HepG2 (cell line): Measurements from ENCODE around the gene HS6ST2.

ENCODE experiments used
- HNF4G ChIP-seq, 2 experiments: sonication (generic) in 1 of 2; formaldehyde crosslinking in 1 of 2; IDR thresholded peaks; 2 replicates each; pipeline versions ENCODE4 v1.4.0 to v1.6.1; 2011 to 2020; ENCODE audit warnings: borderline replicate concordance in 2 of 2, low read depth in 2 of 2, mild to moderate bottlenecking in 2 of 2, low read length in 1 of 2, missing genetic modification reagents in 1 of 2, moderate library complexity in 1 of 2
- MAFK ChIP-seq, 2 experiments: IDR thresholded peaks in 1 of 2; conservative IDR thresholded peaks in 1 of 2; 2 replicates each; pipeline ENCODE4 v1.6.1; 2011; ENCODE audit warnings: improper control_type of control experiment in 2 of 2, low read length in 2 of 2
- MAX ChIP-seq: IDR thresholded peaks from 2 replicates; pipeline ENCODE4 v1.6.1; 2012; ENCODE audit warnings: inconsistent platforms
- MIER3 ChIP-seq: IDR thresholded peaks from 2 replicates; pipeline ENCODE4 v1.6.1; 2016; ENCODE audit warnings: missing compliant biosample characterization, borderline replicate concordance
- NFRKB ChIP-seq: fragments of 450-650 bp; IDR thresholded peaks from 2 replicates; pipeline ENCODE4 v1.6.1; 2017
- PREB ChIP-seq: sonication (generic); formaldehyde crosslinking; IDR thresholded peaks from 2 replicates; pipeline ENCODE4 v1.4.0; 2020; ENCODE audit warnings: missing genetic modification reagents
- RORA ChIP-seq: sonication (generic); formaldehyde crosslinking; IDR thresholded peaks from 2 replicates; pipeline ENCODE4 v1.5.0; 2020; ENCODE audit warnings: mild to moderate bottlenecking, missing genetic modification reagents, moderate library complexity
- SATB2 ChIP-seq: sonication (generic); formaldehyde crosslinking; IDR thresholded peaks from 2 replicates; pipeline ENCODE4 v1.5.0; 2020; ENCODE audit warnings: missing genetic modification reagents
- ZNF260 ChIP-seq: sonication (generic); formaldehyde crosslinking; IDR thresholded peaks from 2 replicates; pipeline ENCODE4 v1.4.0; 2020; ENCODE audit warnings: missing genetic modification reagents, low read depth, mild to moderate bottlenecking, borderline replicate concordance
- TF ChIP-seq, protein P1 (sequence below): sonication (generic); formaldehyde crosslinking; IDR thresholded peaks from 2 replicates; pipeline ENCODE4 v1.5.0; 2020; ENCODE audit warnings: mild to moderate bottlenecking, missing genetic modification reagents, moderate library complexity
- TF ChIP-seq, protein P2 (sequence below): sonication (generic); formaldehyde crosslinking; IDR thresholded peaks from 2 replicates; pipeline ENCODE4 v1.4.0; 2020; ENCODE audit warnings: missing genetic modification reagents

- TF ChIP-seq MAX (no peak), NFRKB (no peak), HNF4G (IDR thresholded peaks at IDR 0.05; ENCODE audit: borderline replicate concordance, low read depth, low read length) (no peak), HNF4G (CRISPR knock-in tag; IDR thresholded peaks at IDR 0.05; ENCODE audit: borderline replicate concordance, low read depth) (no peak), MIER3 (no peak), ZNF260 (CRISPR knock-in tag) (no peak), RORA (no peak), MAFK (conservative IDR thresholded peaks at IDR 0.05 in 1 of 2, IDR thresholded peaks at IDR 0.05 in 1 of 2; ENCODE audit: low read length in 2 of 2) (no peak), PREB (no peak), SATB2 (CRISPR knock-in tag) (no peak)
- TF ChIP-seq, protein P1, sequence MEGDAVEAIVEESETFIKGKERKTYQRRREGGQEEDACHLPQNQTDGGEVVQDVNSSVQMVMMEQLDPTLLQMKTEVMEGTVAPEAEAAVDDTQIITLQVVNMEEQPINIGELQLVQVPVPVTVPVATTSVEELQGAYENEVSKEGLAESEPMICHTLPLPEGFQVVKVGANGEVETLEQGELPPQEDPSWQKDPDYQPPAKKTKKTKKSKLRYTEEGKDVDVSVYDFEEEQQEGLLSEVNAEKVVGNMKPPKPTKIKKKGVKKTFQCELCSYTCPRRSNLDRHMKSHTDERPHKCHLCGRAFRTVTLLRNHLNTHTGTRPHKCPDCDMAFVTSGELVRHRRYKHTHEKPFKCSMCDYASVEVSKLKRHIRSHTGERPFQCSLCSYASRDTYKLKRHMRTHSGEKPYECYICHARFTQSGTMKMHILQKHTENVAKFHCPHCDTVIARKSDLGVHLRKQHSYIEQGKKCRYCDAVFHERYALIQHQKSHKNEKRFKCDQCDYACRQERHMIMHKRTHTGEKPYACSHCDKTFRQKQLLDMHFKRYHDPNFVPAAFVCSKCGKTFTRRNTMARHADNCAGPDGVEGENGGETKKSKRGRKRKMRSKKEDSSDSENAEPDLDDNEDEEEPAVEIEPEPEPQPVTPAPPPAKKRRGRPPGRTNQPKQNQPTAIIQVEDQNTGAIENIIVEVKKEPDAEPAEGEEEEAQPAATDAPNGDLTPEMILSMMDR (CRISPR knock-in tag), result no peak
- TF ChIP-seq, protein P2, sequence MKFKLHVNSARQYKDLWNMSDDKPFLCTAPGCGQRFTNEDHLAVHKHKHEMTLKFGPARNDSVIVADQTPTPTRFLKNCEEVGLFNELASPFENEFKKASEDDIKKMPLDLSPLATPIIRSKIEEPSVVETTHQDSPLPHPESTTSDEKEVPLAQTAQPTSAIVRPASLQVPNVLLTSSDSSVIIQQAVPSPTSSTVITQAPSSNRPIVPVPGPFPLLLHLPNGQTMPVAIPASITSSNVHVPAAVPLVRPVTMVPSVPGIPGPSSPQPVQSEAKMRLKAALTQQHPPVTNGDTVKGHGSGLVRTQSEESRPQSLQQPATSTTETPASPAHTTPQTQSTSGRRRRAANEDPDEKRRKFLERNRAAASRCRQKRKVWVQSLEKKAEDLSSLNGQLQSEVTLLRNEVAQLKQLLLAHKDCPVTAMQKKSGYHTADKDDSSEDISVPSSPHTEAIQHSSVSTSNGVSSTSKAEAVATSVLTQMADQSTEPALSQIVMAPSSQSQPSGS, result no peak
These were observed 115.1 kb downstream of the HS6ST2 start for GRCh38 chrX:132843363-132843762.
